Central memory CD4-positive, alpha-beta T cell (primary cell): Measurements from ENCODE around the gene LTB.

ENCODE experiments used
- DNase-seq: peaks from one replicate; pipeline ENCODE4 v3.0.0; 2022
- total RNA-seq, 3 experiments: gene quantifications; one replicate each; lab custom pipeline; 2026; lab: John Stamatoyannopoulos, UW

LTB gene
- total RNA-seq, result 136 to 504 (median 341) reads per million in 3 experiments

- DNase-seq, result peak; percentile 74
Measured at GRCh38 chr6:31582230-31582643, at the start of gene LTB. Gene LTB (minus strand): TSS chr6:31582424. CDS start chr6:31582417, 7 bp downstream.

- no peak for DNase-seq
Measured at GRCh38 chr6:31631681-31632278, 49.6 kb upstream of the LTB start.

GRCh38 chr6:31631209-31631608 lies 49.0 kb upstream of the LTB start:
- no peak for DNase-seq

GRCh38 chr6:31630177-31630934 lies 48.1 kb upstream of the LTB start:
- no peak for DNase-seq

- no peak for DNase-seq
Measured at GRCh38 chr6:31629014-31629413, 46.8 kb upstream of the LTB start.

GRCh38 chr6:31627690-31628287 lies 45.6 kb upstream of the LTB start:
- no peak for DNase-seq

- no peak for DNase-seq
Measured at GRCh38 chr6:31626952-31627351, 44.7 kb upstream of the LTB start.

- DNase-seq, result no peak
Measured at GRCh38 chr6:31624070-31624469, 41.8 kb upstream of the LTB start.

GRCh38 chr6:31622684-31623091 lies 40.5 kb upstream of the LTB start:
- no peak for DNase-seq

GRCh38 chr6:31621991-31622390 lies 39.8 kb upstream of the LTB start:
- no peak for DNase-seq

GRCh38 chr6:31621320-31621939 lies 39.2 kb upstream of the LTB start:
- no peak for DNase-seq

GRCh38 chr6:31620586-31621319 lies 38.5 kb upstream of the LTB start, which contains the start of gene PRRC2A:
Gene PRRC2A (plus strand): TSS chr6:31620715. CDS start chr6:31622790, 2,075 bp downstream.
- no peak for DNase-seq

GRCh38 chr6:31619805-31620585 lies 37.8 kb upstream of the LTB start:
- DNase-seq, result peak; percentile 97

GRCh38 chr6:31617010-31617409 lies 34.8 kb upstream of the LTB start:
- DNase-seq, result no peak

GRCh38 chr6:31615748-31616147 lies 33.5 kb upstream of the LTB start:
- no peak for DNase-seq

GRCh38 chr6:31614684-31615578 lies 32.7 kb upstream of the LTB start, which contains the start of gene AIF1:
Gene AIF1 (plus strand): TSS chr6:31615234. CDS start chr6:31615330, 96 bp downstream.
- no peak for DNase-seq

- DNase-seq, result no peak
Measured at GRCh38 chr6:31614075-31614619, 31.9 kb upstream of the LTB start.

- DNase-seq, result no peak
Measured at GRCh38 chr6:31610968-31611367, 28.7 kb upstream of the LTB start.

- no peak for DNase-seq
Measured at GRCh38 chr6:31609519-31610406, 27.5 kb upstream of the LTB start.
